HG03039 (cell line): Measurements from ENCODE around the gene MEOX1.

Source experiments
- ATAC-seq: cut with Tn5 transposase; IDR thresholded peaks from one replicate; pipeline ENCODE4 v1.9.1; 2021; ENCODE audit warnings: mild to moderate bottlenecking, moderate library complexity; ENCODE audit not compliant: unreplicated experiment

MEOX1 gene

DNA sequence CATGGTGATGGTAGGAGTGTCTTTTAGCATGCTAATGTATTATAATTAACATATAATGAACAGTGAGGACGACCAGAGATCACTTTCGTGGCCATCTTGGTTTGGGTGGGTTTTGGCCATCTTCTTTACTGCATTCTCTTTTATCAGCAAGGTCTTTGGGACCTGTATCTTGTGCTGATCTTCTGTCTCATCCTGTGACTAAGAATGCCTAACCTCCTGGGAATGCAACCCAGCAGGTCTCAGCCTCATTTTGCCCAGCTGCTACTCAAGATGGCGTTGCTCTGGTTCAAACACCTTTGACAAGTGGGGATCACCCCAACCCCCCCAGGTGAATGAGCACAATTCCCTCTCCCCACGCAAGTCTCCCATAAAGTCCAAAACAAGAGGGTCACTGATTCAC is 66.3 kb downstream of the MEOX1 start:
- ATAC-seq, result no peak

DNA sequence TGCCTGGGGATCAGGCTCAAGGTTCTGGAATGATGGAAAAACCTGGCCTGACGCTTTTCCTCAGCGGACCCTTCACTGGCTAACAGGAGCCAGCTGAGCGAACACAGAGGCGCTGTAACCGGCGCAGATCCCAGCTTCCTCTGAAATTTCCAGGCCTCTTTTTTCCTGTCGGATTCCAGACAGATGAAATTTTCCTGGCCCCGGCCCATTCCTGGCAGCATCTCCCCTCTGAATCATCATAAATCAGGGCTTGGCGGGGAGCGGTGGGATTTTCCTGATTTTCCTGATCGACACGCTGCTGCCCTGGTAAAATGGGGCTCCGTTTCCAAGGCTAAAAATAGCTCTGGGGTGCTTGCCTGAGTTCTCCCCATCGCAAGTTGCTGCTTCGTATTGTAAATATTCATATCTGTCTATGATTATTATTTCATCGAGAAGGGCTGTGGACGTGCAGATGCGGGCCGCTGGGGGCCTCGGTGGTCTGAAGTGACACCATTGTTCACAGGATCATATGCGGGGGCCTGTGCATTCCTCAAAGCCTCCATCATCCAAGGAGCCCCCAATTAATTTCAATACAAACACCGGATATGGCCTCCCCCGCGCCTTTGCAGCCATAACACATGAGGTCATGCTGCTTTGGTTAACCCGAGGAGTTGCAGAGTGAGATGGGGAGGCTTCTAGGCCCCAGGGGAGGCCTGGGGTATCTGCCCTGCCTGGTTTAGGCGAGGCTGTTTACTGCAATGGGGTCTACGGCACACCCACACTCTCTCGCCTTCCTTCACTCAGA is 69.8 kb downstream of the MEOX1 start:
- no peak for ATAC-seq

DNA sequence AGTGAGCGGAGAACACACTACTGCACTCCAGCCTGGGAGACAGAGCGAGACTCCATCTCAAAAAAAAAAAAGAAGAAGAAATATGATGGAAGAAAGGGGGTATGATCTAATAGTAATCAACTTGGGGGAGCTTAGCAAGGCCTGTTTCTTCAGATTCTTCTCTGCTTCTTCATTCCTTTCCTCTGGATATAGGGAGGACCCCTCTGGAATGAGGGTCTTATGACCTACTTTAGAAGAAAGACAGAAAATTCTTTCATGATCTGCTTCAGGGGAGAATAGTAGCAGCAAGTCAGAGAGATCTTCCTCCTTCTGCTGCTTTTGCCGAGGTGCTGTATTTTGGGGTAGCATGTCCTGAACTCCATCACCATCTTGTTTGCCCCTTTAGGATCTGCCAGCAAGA is 70.7 kb downstream of the MEOX1 start:
- no peak for ATAC-seq
